ENCODE measurements around the gene RBM17. TPM values are rescaled to one million over a fixed set of nuclear protein-coding genes. Genes with fewer than 3 reads are reported as not detected.
"Not testable (repeated sequence)": the region's sequence is repeated elsewhere in the genome, so short reads cannot be mapped to it uniquely, and the experiment has no call there.

RBM17 gene
- total RNA-seq, 1 experiment from 2014 or later = 39.7 TPM

- DNase-seq (ENCODE audit: low read depth) = peak; percentile 47
Observed at GRCh38 chr10:6108631-6109443, 20.0 kb downstream of the RBM17 start.

- no peak for DNase-seq (ENCODE audit: low read depth)
Observed at GRCh38 chr10:6109444-6109775, 20.6 kb downstream of the RBM17 start.

- DNase-seq (ENCODE audit: low read depth) = no peak
Observed at GRCh38 chr10:6110136-6110535, 21.3 kb downstream of the RBM17 start.

GRCh38 chr10:6112893-6113292, 24.1 kb downstream of the RBM17 start:
- no peak for DNase-seq (ENCODE audit: low read depth)

- no peak for DNase-seq (ENCODE audit: low read depth)
Observed at GRCh38 chr10:6114299-6114698, 25.5 kb downstream of the RBM17 start.

GRCh38 chr10:6114805-6115341, 26.0 kb downstream of the RBM17 start:
- DNase-seq (ENCODE audit: low read depth) = peak; percentile 83

- DNase-seq (ENCODE audit: low read depth) = no peak
Observed at GRCh38 chr10:6115411-6115810, 26.6 kb downstream of the RBM17 start.

- DNase-seq (ENCODE audit: low read depth) = no peak
Observed at GRCh38 chr10:6115824-6116350, 27.1 kb downstream of the RBM17 start.

GRCh38 chr10:6116806-6117205, 28.0 kb downstream of the RBM17 start:
- no peak for DNase-seq (ENCODE audit: low read depth)

GRCh38 chr10:6117711-6118110, 28.9 kb downstream of the RBM17 start:
- no peak for DNase-seq (ENCODE audit: low read depth)

GRCh38 chr10:6119423-6119822, 30.6 kb downstream of the RBM17 start:
- DNase-seq (ENCODE audit: low read depth) = no peak

- DNase-seq (ENCODE audit: low read depth) = no peak
Observed at GRCh38 chr10:6119962-6120361, 31.1 kb downstream of the RBM17 start.

GRCh38 chr10:6120691-6121090, 31.9 kb downstream of the RBM17 start:
- DNase-seq (ENCODE audit: low read depth) = no peak

- no peak for DNase-seq (ENCODE audit: low read depth)
Observed at GRCh38 chr10:6121146-6121545, 32.3 kb downstream of the RBM17 start.

GRCh38 chr10:6123532-6123931, 34.7 kb downstream of the RBM17 start:
- DNase-seq (ENCODE audit: low read depth) = no peak

GRCh38 chr10:6124666-6125065, 35.8 kb downstream of the RBM17 start:
- DNase-seq (ENCODE audit: low read depth) = peak; percentile 41

GRCh38 chr10:6127461-6127860, 38.6 kb downstream of the RBM17 start:
- not testable (repeated sequence) for DNase-seq (ENCODE audit: low read depth)

- no peak for DNase-seq (ENCODE audit: low read depth)
Observed at GRCh38 chr10:6128087-6128486, 39.3 kb downstream of the RBM17 start.

- peak; percentile 58 for DNase-seq (ENCODE audit: low read depth)
Observed at GRCh38 chr10:6128591-6129251, 39.9 kb downstream of the RBM17 start.

GRCh38 chr10:6130848-6131470, 42.1 kb downstream of the RBM17 start:
- no peak for DNase-seq (ENCODE audit: low read depth)

- DNase-seq (ENCODE audit: low read depth) = no peak
Observed at GRCh38 chr10:6133331-6134098, 44.7 kb downstream of the RBM17 start.

Measured in LHCN-M2 (cell line).